Measurements from ENCODE around the gene STPG3.

The STPG3 gene

DNA sequence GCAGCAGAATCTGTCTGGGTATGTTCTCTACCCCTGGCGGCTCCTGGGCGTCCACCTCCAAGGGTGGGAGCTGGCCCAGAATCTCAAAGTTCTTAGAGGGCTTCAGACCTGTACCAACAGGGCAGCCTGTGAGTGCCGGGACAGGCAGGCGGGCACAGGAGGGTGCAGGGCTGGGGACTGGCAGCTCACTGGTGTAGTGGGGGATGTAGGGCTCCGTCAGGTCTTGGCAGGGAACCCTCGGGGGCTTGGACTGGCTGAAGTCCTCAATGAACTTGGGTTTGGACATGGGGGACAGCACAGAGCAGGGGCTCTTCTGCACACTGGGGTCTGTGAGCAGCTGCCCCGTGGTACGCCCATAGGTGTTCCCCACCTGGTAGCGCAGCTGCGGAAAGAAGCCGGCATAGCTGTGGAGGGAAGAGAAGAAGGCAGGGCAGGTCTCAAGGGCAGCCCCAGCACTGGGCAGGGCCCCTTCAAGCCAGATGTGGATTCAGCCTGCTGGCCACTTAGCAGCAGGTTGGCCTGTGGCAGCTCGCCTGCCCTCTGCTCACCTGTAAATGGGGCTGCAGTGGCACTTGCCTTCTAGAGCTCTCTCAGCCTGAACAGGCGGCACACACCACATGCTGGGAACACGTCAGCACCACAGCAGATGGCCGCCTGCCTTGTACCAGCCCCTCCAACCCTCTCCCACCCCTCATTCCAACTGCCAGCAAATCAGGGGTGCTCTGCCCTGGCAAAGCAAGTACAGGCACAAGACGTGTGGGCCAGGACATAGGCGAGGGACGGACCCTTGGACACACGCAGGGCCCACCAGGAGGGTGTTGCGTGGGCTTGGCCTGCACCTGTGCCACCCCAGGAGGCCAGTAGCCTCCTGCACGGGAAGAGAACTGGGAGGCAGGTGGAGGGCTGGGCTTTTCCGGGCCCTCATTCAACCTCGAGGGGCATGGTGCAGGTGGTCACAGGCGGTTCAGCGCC lies 5.3 kb upstream of the STPG3 start:
- Mint-ChIP-seq H3K27ac (no peak overlapping the region), H3K27me3 (no peaks in the 10 kb centered on the region), H3K4me1 (ENCODE audit: low read depth) (peaks cover 15% of the 10 kb centered on the region), H3K9me3 (no peaks in the 10 kb centered on the region), H3K4me3 (no peak overlapping the region), H3K36me3 (ENCODE audit: low read depth) (peaks cover 27% of the 10 kb centered on the region)

DNA sequence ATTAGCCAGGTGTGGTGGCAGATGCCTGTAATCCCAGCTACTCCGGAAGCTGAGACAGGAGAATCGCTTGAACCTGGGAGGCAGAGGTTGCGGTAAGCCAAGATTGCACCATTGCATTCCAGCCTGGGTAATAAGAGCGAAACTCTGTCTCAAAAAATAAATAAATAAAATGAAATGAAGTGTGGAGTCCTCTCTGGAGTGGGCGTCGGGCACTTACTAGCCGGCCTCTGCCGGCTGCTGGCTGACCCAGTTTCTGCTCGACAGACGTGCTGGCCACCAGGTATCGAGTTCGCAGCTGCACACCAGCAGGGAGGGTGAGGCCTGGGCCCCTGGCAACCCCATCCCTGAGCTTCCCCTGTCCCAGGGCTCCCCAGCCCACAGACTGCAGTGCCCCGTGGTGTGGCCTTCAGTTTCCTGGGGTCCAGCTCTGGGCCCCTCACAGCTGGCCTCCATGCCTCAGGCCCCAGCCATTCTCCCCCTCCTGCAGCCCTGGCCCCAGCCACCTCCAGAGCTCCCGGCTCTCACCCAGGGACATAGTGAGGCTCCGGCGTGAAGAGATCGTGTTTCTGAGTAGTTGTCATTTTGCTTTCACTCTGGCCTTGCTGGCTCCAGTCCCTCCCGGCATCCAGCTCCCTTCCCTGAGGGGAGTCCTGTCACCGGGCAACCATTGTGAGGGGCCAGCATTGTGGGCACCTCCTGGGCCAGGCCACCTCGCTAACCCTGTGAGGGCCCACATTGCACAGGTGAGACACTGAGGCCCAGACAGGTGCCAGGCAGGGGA lies 3.8 kb upstream of the STPG3 start:
- H3K4me3 Mint-ChIP-seq, result no peak overlapping the region
- peaks cover 11% of the 10 kb centered on the region for H3K4me1 Mint-ChIP-seq (ENCODE audit: low read depth)
- H3K27ac Mint-ChIP-seq, result no peak overlapping the region
- peaks cover 17% of the 10 kb centered on the region for H3K36me3 Mint-ChIP-seq (ENCODE audit: low read depth)
- H3K9me3 Mint-ChIP-seq, result no peaks in the 10 kb centered on the region
- no peaks in the 10 kb centered on the region for H3K27me3 Mint-ChIP-seq

DNA sequence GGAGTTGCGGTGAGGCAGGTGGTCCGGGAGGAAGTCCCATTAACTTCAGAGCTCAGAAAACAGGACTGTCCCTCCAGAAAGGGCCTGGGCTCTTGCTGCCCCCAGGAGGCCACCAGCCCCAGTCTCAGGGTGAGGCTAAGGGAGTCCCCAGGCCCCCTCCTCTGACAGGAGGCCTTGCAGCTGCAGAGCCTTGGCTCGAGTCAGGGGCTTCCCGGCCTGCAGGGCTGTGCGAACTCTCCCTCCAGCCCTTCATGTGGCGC lies 3.2 kb upstream of the STPG3 start:
- Mint-ChIP-seq H3K4me1 (ENCODE audit: low read depth) (peaks cover 6% of the 10 kb centered on the region), H3K27ac (no peak overlapping the region), H3K9me3 (no peaks in the 10 kb centered on the region), H3K27me3 (no peaks in the 10 kb centered on the region), H3K4me3 (no peak overlapping the region), H3K36me3 (ENCODE audit: low read depth) (peaks cover 11% of the 10 kb centered on the region)

DNA sequence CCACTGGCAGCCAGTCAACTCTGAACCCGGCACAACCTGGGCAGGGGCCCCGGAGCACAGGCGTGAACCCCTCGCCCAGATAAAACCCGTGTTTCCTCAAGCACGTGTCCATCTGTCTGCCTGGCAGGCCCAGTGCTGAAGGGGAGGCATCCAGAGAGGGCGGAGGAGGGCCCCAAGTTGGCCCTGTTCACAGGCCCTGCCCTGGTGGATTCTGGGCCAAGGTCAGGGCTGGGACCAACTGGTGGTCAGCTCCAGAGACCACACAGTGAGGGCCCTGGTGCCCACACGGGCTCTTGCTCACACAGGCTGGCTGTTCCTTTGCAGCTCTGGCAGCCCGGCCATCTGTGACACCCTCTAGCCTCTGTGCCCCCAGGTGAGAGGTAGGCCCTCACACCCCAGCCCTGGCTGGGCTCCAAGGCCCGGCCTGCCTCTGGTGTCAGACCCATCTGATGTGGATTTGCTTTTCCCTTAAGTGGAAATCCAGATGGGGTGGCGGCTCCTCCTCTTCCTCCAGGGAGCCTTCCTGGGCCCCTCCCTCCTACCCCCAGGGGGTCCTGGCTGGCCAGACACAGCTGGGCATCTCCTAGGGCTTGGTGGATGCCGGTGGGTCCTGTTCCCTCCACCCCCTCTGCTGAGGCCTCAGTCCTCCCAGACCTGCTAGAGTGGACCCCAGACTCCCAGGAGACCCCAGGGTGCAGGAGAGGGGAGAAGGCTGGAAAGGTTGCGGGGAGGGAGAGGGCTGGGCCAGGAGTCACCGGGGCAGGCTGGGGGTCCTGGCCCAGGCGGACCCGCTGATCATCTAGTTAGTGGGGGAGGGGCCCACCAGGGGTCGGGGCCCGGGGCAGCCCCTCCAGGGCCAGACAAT lies 525 bp upstream of the STPG3 start:
- Mint-ChIP-seq H3K9me3 (no peaks in the 10 kb centered on the region), H3K4me3 (no peak overlapping the region), H3K27me3 (no peaks in the 10 kb centered on the region), H3K36me3 (ENCODE audit: low read depth) (no peaks in the 10 kb centered on the region), H3K4me1 (ENCODE audit: low read depth) (peaks cover 5% of the 10 kb centered on the region), H3K27ac (no peak overlapping the region)

DNA sequence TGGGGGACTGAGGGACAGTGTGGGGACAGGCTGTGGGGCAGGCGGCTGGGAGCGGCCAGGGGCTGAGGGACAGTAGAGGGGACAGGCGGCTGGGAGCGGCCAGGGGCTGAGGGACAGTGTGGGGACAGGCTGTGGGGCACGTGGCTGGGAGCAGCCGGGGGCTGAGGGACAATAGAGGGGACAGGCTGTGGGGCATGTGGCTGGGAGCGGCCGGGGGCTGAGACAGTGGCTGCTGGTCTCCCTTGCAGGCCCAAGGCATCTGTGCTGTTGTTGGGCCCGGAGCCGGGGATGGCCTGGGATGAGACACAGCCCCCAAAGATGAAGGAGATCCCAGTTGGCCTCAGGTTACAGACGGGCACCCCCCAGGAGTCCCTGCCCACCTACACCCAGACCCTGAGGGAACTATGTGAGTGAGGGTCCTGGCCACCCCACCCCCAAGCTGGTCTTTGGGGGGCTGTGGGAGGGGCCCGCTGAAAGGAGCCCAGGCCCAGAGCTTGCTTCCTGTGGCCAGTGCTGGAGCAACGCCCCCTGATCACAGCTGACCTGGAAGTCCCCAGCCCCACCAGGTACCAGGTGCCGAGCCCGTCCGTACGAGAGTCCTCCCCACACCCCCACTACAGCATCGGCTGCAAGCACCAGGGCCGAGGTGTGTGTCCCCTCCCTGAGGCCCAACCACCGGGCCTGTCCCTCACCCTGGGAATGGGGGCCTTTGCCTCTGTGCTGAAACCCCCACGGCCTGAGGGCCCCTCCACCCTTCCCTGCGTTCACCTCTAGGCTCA lies 593 bp downstream of the STPG3 start:
- peaks cover 11% of the 10 kb centered on the region for H3K4me1 Mint-ChIP-seq (ENCODE audit: low read depth)
- H3K27ac Mint-ChIP-seq, result no peak overlapping the region
- H3K36me3 Mint-ChIP-seq (ENCODE audit: low read depth), result no peaks in the 10 kb centered on the region
- no peaks in the 10 kb centered on the region for H3K9me3 Mint-ChIP-seq
- H3K27me3 Mint-ChIP-seq, result no peaks in the 10 kb centered on the region
- no peak overlapping the region for H3K4me3 Mint-ChIP-seq

DNA sequence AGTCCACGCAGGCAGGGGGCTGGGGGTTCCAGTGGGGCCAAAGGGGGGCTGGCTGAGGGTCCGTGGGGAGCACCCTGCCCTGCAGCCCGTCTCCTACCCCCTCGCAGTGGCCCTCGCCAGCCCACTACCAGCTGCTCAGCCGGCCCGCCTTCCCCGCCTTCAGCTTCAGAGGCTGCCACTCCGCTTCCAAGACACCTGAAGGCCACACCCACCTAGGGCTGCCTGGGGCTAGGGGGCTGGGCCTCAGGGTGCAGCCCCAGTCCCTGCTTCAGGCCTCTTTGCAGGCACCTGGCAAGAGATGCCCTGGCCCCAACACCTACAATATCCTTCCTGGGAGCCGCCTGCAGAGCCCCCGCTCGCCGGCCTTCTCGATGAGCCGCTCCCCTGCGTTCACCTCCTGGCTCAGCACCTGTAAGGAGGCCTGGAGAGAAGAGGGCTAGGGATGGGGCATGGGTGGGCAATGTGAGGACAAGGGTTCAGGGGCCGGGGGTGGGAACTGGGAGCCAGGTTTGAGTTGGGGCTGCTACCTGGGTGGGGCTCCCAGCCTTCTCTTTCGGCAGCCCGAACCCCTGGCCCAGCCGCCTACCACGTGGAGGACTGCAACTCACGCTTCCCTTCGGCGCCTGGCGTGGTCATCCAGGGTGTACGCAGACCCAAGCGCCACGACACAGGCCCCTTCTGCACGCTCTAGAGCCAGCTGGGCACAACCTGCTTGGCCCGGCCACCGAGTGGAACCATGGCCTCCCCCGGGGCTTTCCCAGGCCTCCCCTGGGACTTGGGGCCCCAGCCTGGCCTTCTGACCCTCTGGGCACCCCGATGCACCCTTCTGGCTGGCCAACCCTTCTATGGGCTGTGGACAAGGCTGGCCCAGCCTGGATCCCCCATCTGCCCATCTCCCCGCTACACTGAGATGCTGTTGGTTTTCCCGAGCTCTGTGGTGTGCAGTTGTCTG lies 1.7 kb downstream of the STPG3 start:
- no peak overlapping the region for H3K4me3 Mint-ChIP-seq
- peaks cover 17% of the 10 kb centered on the region for H3K4me1 Mint-ChIP-seq (ENCODE audit: low read depth)
- H3K9me3 Mint-ChIP-seq, result no peaks in the 10 kb centered on the region
- no peaks in the 10 kb centered on the region for H3K27me3 Mint-ChIP-seq
- no peaks in the 10 kb centered on the region for H3K36me3 Mint-ChIP-seq (ENCODE audit: low read depth)
- no peak overlapping the region for H3K27ac Mint-ChIP-seq

DNA sequence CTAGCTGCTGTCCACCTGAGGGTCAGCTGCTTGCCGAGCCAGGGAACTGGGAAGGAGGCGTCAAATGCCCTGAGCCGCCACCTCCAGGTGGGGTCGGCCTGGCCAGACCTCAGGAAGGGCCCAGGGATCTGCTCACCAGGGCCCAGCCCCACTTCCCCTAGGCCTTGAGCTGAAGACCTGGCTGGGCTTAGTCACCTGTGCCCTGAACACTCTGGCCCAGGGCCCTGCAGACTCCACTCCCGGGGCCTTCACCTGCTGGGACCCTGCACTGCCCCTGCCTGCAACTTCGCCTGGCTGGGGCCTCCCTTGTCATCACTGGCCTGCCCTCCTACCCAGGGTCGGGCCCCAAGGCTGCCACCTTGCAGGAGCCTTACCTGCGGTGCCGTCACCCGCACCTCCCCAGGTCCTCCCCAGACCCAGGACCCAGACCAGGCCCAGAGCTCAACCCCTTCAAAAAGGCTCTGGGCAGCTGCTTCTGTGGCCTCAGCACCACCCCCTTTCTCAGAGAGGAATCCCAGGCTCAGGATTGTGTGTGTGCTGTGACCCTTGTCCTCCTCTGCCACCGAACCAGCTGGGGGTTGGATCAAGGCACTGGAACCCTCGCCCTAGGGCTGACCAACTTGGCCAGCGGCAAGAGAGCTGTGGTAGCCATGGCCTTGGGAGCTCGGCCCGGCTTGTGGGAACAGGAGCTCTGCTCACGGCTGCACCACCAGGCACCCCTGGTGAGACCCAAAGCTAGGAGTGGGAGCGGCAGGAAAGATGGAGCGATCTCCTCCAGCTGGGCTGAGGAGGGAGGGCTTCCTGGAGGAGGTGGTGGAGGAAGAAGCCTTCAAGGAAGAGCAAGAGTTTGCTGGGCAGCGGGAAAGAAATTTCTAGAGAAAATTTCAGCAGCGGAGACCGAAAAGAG lies 2.9 kb downstream of the STPG3 start:
- peak overlapping the region; percentile 81 for H3K4me3 Mint-ChIP-seq
- H3K36me3 Mint-ChIP-seq (ENCODE audit: low read depth), result peaks cover 4% of the 10 kb centered on the region
- peak overlapping the region; percentile 85 for H3K27ac Mint-ChIP-seq
- H3K27me3 Mint-ChIP-seq, result no peaks in the 10 kb centered on the region
- no peaks in the 10 kb centered on the region for H3K9me3 Mint-ChIP-seq
- peaks cover 17% of the 10 kb centered on the region for H3K4me1 Mint-ChIP-seq (ENCODE audit: low read depth)

DNA sequence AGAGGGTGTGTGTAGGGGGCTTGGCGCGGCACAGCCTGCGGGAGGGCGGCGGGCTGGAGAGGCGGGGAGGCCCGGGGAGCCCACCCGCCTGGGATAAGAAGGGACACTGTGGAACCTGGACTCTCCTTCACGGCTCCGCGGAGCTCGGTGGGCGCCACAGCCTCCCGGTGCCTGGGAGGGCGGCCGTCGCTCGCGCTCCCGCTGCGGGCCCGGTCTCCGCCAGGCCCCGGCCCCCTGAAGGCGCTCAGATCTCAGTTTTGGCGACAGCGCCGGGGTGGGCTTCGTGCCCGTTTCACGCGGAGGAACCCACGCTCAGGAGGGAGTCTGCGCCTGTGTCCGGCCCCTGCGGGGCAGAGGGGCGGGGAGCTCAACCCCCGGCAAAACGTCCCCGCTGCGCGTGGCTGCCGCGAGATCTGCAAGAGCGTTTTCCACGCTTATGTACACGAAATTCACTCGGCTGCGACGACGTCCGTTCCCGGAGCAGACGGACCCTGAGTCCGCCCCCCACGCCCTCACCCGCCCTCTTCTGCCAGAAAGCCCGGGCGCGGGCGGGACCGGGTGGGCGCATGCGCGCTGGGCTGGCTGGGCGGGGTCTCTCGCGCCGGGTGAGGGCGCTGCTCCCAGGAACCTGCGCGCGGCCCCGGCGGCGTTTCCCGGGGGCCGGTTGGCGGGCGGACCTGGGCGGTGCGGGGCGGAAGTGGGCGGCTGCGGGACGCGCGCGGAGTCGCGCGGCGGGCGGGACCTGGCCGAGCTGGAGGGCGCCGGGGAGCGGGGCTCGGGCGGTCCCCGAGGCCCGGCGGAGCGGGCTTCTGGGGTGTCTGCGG lies 3.8 kb downstream of the STPG3 start, which contains the start of gene NELFB:
NELFB (plus strand) TSS at position 704 of the 824 bp plus-strand sequence.
- peaks cover 17% of the 10 kb centered on the region for H3K4me1 Mint-ChIP-seq (ENCODE audit: low read depth)
- H3K27ac Mint-ChIP-seq, result peak within 1 kb of the TSS; percentile 85

DNA sequence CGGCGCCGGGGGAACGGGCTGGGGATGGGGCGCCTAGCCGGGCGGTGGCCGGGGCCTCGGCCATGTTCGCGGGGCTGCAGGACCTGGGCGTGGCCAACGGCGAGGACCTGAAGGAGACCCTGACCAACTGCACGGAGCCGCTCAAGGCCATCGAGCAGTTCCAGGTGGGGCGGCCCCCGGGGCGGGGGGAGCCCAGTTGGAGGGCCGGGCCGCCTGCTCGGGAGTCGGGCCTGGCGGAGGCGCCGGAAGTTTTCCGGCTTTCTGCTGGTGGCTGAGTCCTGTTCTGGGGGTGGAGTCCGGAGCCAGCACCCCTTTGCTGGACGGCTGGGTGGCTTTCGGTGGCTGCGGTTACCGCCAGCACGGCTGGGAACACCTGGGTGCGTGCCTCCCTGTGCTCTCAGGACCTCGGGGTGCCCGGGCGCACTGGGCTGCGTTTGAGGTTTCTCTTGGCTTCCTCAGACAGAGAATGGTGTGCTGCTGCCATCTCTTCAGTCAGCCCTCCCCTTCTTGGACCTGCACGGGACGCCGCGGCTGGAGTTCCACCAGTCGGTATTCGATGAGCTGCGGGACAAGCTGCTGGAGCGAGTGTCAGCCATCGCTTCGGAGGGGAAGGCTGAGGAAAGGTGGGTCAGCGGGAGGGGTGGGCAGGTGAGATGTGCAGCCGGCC lies 4.5 kb downstream of the STPG3 start:
- Mint-ChIP-seq H3K27ac (peak overlapping the region; percentile 61), H3K9me3 (no peaks in the 10 kb centered on the region), H3K4me1 (ENCODE audit: low read depth) (peaks cover 17% of the 10 kb centered on the region), H3K27me3 (no peaks in the 10 kb centered on the region), H3K36me3 (ENCODE audit: low read depth) (peaks cover 8% of the 10 kb centered on the region), H3K4me3 (peak overlapping the region; percentile 86)

More for the DNA sequence above, 3.8 kb downstream of the STPG3 start, which contains the start of gene NELFB:
- no peaks in the 10 kb centered on the region for H3K9me3 Mint-ChIP-seq
- no peaks in the 10 kb centered on the region for H3K27me3 Mint-ChIP-seq
- H3K36me3 Mint-ChIP-seq (ENCODE audit: low read depth), result peaks cover 8% of the 10 kb centered on the region
- H3K4me3 Mint-ChIP-seq, result peak within 1 kb of the TSS; percentile 86

DNA sequence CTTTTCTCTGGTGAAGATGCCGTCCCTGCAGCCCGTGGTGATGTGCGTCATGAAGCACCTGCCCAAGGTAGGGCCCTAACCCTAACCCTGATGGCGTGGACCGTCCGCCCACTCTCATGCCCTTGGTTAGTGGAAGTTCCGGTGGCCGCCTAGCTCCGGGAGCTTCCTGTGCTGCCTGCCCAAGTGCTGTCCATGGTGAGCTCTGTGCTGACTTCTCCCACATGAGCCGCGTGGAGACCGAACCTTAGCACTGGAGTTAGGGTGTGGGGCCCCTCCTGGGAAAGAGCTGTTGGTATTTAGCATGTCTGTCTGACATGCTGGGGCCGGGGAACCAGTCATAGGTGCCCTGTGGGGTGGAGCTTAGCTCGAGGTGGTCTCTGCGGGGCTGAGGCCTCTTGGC lies 5.3 kb downstream of the STPG3 start:
- H3K27me3 Mint-ChIP-seq, result no peaks in the 10 kb centered on the region
- H3K36me3 Mint-ChIP-seq (ENCODE audit: low read depth), result peaks cover 8% of the 10 kb centered on the region
- peaks cover 17% of the 10 kb centered on the region for H3K4me1 Mint-ChIP-seq (ENCODE audit: low read depth)
- H3K9me3 Mint-ChIP-seq, result no peaks in the 10 kb centered on the region
- H3K27ac Mint-ChIP-seq, result peak overlapping the region; percentile 45
- H3K4me3 Mint-ChIP-seq, result peak overlapping the region; percentile 86

DNA sequence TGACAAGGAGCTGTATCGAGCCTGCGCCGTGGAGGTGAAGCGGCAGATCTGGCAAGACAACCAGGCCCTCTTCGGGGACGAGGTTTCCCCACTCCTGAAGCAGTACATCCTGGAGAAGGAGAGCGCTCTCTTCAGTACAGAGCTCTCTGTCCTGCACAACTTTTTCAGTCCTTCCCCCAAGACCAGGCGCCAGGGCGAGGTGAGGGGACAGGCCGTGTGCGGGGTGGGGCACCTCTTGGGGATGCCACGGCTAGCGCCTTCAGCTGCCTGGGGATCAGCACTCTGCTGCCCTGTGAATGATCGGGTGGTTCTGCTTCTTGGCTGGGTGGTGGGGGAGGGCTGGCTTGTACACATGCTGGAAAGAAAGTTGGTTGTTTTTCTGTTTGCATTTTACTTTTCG lies 5.8 kb downstream of the STPG3 start:
- H3K27me3 Mint-ChIP-seq, result no peaks in the 10 kb centered on the region
- no peak overlapping the region for H3K27ac Mint-ChIP-seq
- H3K36me3 Mint-ChIP-seq (ENCODE audit: low read depth), result peaks cover 13% of the 10 kb centered on the region
- peaks cover 17% of the 10 kb centered on the region for H3K4me1 Mint-ChIP-seq (ENCODE audit: low read depth)
- H3K9me3 Mint-ChIP-seq, result no peaks in the 10 kb centered on the region
- H3K4me3 Mint-ChIP-seq, result peak overlapping the region; percentile 86

All from stimulated activated naive CD8-positive, alpha-beta T cell treated with anti-CD3 and anti-CD28 coated beads, Interleukin-15, Interleukin-2, amounts not matched to agents 100 ng/mL and 50 ng/mL, for 24 hours (primary cell).